SK-N-SH (cell line): ENCODE data around the gene GATA2. TPM values are rescaled to one million over a fixed set of nuclear protein-coding genes. Genes with fewer than 3 reads are reported as not detected.

Experiments
- CTCF ChIA-PET: fragments of 300-600, 350-600 bp; formaldehyde crosslinking; extraction: SDS; loops from one replicate; lab custom pipeline; 2021; lab: Yijun Ruan, JAX
- POLR2A ChIA-PET: fragments of 350-600 bp; sonication (Branson Sonifier 250); formaldehyde crosslinking; extraction: SDS; loops from one replicate; lab custom pipeline; 2020; ENCODE audit warnings: antibody characterized with exemption, inconsistent platforms; lab: Yijun Ruan, JAX
- DNase-seq: peaks from one replicate; pipeline ENCODE4 v3.0.0; 2012
- H2AFZ ChIP-seq: fragments of 200-600 bp; sonication (generic); 2 replicates; pipeline ENCODE4 v1.8.1; 2016; ENCODE audit warnings: antibody characterized with exemption, mild to moderate bottlenecking, low read depth
- H3F3A ChIP-seq: fragments of 200-600 bp; sonication (generic); replicated peaks from 2 replicates; pipeline ENCODE3; 2016; ENCODE audit warnings: antibody characterized with exemption, mild to moderate bottlenecking; ENCODE audit not compliant: insufficient read depth
- H3K27ac ChIP-seq, 2 experiments: fragments of 200-500 bp in 1 of 2; fragments of 200-600 bp in 1 of 2; sonication (Bioruptor generic) in 1 of 2; sonication (generic), shearing (Covaris generic) in 1 of 2; 2 replicates each; pipeline versions ENCODE4 v1.5.1 to v1.6.1; 2014 to 2016; ENCODE audit warnings: low read depth in 2 of 2, inconsistent platforms in 1 of 2, low read length in 1 of 2, mild to moderate bottlenecking in 1 of 2, mixed read lengths in 1 of 2
- H3K27me3 ChIP-seq: fragments of 200-600 bp; sonication (generic), shearing (Covaris generic); 2 replicates; pipeline ENCODE4 v1.6.1; 2016; ENCODE audit warnings: mixed run types; ENCODE audit not compliant: insufficient read depth
- H3K36me3 ChIP-seq, 2 experiments: fragments of 200-500 bp in 1 of 2; fragments of 200-600 bp in 1 of 2; sonication (Bioruptor generic) in 1 of 2; sonication (generic) in 1 of 2; replicated peaks in 1 of 2; 2 replicates each; pipeline versions ENCODE3 to v1.5.1; 2014 to 2016; ENCODE audit warnings: low read length in 1 of 2, mild to moderate bottlenecking in 1 of 2; ENCODE audit not compliant: insufficient read depth in 2 of 2, control insufficient read depth in 1 of 2
- H3K4me1 ChIP-seq, 2 experiments: fragments of 200-500 bp in 1 of 2; fragments of 200-600 bp in 1 of 2; sonication (Bioruptor generic) in 1 of 2; sonication (generic), shearing (Covaris generic) in 1 of 2; 2 replicates each; pipeline versions ENCODE4 v1.5.1 to v1.6.1; 2014 to 2016; ENCODE audit warnings: low read depth in 1 of 2, low read length in 1 of 2, mixed run types in 1 of 2; ENCODE audit not compliant: insufficient read depth in 2 of 2, control insufficient read depth in 1 of 2
- H3K4me2 ChIP-seq: fragments of 200-600 bp; sonication (generic), shearing (Covaris generic); 2 replicates; pipeline ENCODE4 v1.6.1; 2017; ENCODE audit warnings: mixed run types
- H3K4me3 ChIP-seq, 2 experiments: fragments of 200-500 bp in 1 of 2; fragments of 200-600 bp in 1 of 2; sonication (Bioruptor generic) in 1 of 2; sonication (generic), shearing (Covaris generic) in 1 of 2; 2 replicates each; pipeline versions ENCODE4 v1.5.1 to v1.8.1; 2014 to 2016; ENCODE audit warnings: low read depth in 2 of 2, inconsistent platforms in 1 of 2, low read length in 1 of 2, mild to moderate bottlenecking in 1 of 2, mixed read lengths in 1 of 2, moderate library complexity in 1 of 2
- H3K79me2 ChIP-seq: fragments of 200-600 bp; sonication (generic); 2 replicates; pipeline ENCODE4 v1.8.1; 2017; ENCODE audit warnings: mild to moderate bottlenecking; ENCODE audit not compliant: insufficient read depth
- H3K9ac ChIP-seq: fragments of 200-600 bp; sonication (generic); 2 replicates; pipeline ENCODE4 v1.6.1; 2017; ENCODE audit warnings: mixed run types
- H3K9me2 ChIP-seq: fragments of 200-600 bp; sonication (generic); 2 replicates; pipeline ENCODE4 v1.6.1; 2017; ENCODE audit warnings: mixed run types
- H3K9me3 ChIP-seq: fragments of 200-600 bp; sonication (generic); 2 replicates; pipeline ENCODE4 v1.6.1; 2017; ENCODE audit warnings: mixed run types, mild to moderate bottlenecking, moderate library complexity
- H4K20me1 ChIP-seq: fragments of 200-600 bp; sonication (generic); 2 replicates; pipeline ENCODE4 v1.6.1; 2017; ENCODE audit warnings: mild to moderate bottlenecking, mixed run types; ENCODE audit not compliant: insufficient read depth
- EZH2phosphoT487 ChIP-seq: fragments of 200-600 bp; sonication (generic); IDR thresholded peaks from 2 replicates; pipeline ENCODE4 v1.6.1; 2017; ENCODE audit warnings: low read depth, mixed run types, mild to moderate bottlenecking, antibody characterized with exemption, moderate library complexity, borderline replicate concordance
- FOXM1 ChIP-seq: IDR thresholded peaks from 2 replicates; pipeline ENCODE4 v1.4.0; 2012; ENCODE audit warnings: low read depth, mild to moderate bottlenecking
- MXI1 ChIP-seq: IDR thresholded peaks from 2 replicates; pipeline ENCODE4 v1.6.1; 2012; ENCODE audit warnings: mild to moderate bottlenecking, low read depth, low read length, improper control_type of control experiment
- NRF1 ChIP-seq: IDR thresholded peaks from 2 replicates; pipeline ENCODE4 v1.6.1; 2012; ENCODE audit warnings: low read depth, mild to moderate bottlenecking, low read length
- POLR2AphosphoS5 ChIP-seq: IDR thresholded peaks from 2 replicates; pipeline ENCODE4 v1.6.1; 2012; ENCODE audit warnings: low read depth, low read length
- RFX5 ChIP-seq: IDR thresholded peaks from 2 replicates; pipeline ENCODE4 v1.6.1; 2012; ENCODE audit warnings: mild to moderate bottlenecking, improper control_type of control experiment, low read length
- TAF1 ChIP-seq: IDR thresholded peaks from 2 replicates; pipeline ENCODE4 v1.6.1; 2012; ENCODE audit warnings: low read depth, mild to moderate bottlenecking, low read length, moderate library complexity, borderline replicate concordance
- TEAD4 ChIP-seq: IDR thresholded peaks from 2 replicates; pipeline ENCODE4 v1.4.0; 2012; ENCODE audit warnings: mild to moderate bottlenecking, borderline replicate concordance; ENCODE audit not compliant: insufficient read depth
- YY1 ChIP-seq: IDR thresholded peaks from 2 replicates; pipeline ENCODE4 v1.4.0; 2012; ENCODE audit warnings: low read depth, mild to moderate bottlenecking
- WGBS: methylation state at CpG from one replicate; pipeline ENCODE4 v1.1.6; 2017; ENCODE audit warnings: low lambda C conversion rate; 5-methylcytosine and 5-hydroxymethylcytosine counted together
- polyA plus RNA-seq, 3 experiments: library from polyadenylated mRNA; depleted of rRNA; stranded (reverse); fragments of >200 nt; gene quantifications; 2 replicates each; pipeline ENCODE4 v1.2.3, GENCODE V29; 2012
- TF ChIP-seq, protein P1 (sequence below): IDR thresholded peaks from 2 replicates; pipeline ENCODE4 v1.4.0; 2012; ENCODE audit warnings: low read depth
- TF ChIP-seq, protein P2 (sequence below): IDR thresholded peaks from 2 replicates; pipeline ENCODE4 v1.4.0; 2012; ENCODE audit warnings: low read depth, borderline replicate concordance

The GATA2 gene
- polyA plus RNA-seq, 1 of the 3 experiments (the other 2 are of a cell fraction) = 5.5 TPM

DNA sequence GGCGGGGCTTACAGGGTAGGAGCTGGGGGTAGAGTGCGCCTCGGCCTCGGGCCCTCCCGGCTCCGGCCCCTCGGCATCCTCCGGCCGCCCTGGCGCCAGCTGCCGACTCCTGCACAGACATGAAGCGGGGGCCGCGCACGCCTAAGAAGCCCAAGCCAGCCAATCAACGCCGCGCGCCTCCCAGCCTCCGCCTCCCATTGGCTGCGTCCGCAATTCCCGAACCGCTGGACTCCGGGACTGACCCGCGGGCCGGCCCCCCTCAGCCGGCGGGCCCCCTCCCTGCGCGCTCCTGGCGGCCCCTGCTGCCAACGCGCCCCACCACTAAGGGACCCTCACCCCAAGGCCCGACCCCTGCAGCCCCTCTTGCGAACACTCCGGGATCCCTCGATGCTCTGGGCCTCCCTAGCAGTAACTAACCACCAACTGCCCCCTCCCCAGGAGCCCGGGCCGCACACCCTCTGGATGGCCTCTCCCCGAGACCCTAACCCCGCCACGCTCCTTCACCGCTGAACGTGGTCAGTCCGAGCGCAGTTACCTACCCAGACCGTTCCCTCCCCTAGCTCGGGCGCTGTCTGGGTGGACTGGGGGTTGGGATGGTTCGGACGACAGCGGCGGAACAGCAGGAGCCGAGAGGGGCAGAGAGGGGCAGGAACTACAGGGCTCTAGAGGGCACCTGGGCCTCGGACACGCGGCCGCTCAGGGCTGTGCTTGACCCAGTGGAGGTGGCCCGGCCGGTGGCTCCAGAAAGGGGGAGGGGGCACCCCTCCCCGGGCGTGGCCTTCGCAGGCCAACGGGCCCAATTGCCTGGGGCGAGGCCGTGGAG, 5.0 kb downstream of the GATA2 start:
- POLR2A ChIA-PET = interaction anchor here (0.8 to 5.7 kb wide), 13 partner anchors 9 to 317 kb away, joined by 3 to 66 read pairs (median 3); no protein-coding TSS in a partner anchor
- Histone ChIP-seq H3K9me2 (no peaks in the 10 kb centered on the region), H4K20me1 (peaks cover 19% of the 10 kb centered on the region; the same call in 1 of the 2 replicates), H3K9ac (peak overlapping the region; percentile 80), H3K27me3 (peaks cover 23% of the 10 kb centered on the region; the same call in 1 of the 2 replicates), H3K36me3 (peaks cover 4 to 5% of the 10 kb centered on the region in 2 experiments), H3K79me2 (peaks cover 34% of the 10 kb centered on the region), H3K9me3 (no peaks in the 10 kb centered on the region), H3K27ac (peak overlapping the region; percentile 36 to 97), H3K4me1 (peaks cover 4 to 8% of the 10 kb centered on the region in 2 experiments; a peak in 3 of 4 replicates), H3K4me3 (peak overlapping the region; percentile 75 to 77), H3F3A (no peaks in the 10 kb centered on the region), H3K4me2 (peak overlapping the region; percentile 99), H2AFZ (peak overlapping the region; percentile 88)
- TF ChIP-seq, protein P1, sequence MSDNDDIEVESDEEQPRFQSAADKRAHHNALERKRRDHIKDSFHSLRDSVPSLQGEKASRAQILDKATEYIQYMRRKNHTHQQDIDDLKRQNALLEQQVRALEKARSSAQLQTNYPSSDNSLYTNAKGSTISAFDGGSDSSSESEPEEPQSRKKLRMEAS = peak; percentile 48; the same call in 1 of the 2 replicates
- TF ChIP-seq POLR2AphosphoS5 (peak; percentile 46; the same call in 1 of the 2 replicates), TAF1 (0 out of 2 replicates have a peak, but pooled peaks have one; percentile 30), RFX5 (no peak; the same call in 1 of the 2 replicates), EZH2phosphoT487 (no peak), YY1 (0 out of 2 replicates have a peak, but pooled peaks have one; percentile 12), NRF1 (peak; percentile 35; the same call in 1 of the 2 replicates)
- CTCF ChIA-PET = interaction anchor here (0.8 to 13.1 kb wide), 7 partner anchors 8 to 181 kb away, joined by 3 to 177 read pairs (median 3); no protein-coding TSS in a partner anchor
- DNase-seq = peak; percentile 82
- WGBS = 2% methylated on average over 17 of the region's 68 CpGs

DNA sequence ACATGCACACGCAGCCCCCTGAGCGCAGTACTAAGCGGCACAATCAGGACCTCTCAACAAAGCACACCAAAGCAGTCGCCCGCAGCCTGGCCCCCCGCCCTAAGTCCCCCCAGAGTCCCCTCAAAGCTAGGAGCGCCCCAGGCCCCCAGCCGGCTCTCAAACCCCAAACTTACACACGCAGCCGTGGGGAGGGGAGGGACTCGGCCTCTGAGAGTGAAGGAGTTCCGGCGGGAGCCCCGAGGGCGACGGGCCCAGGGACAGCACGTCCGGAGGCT, 5.5 kb downstream of the GATA2 start:
- 0% methylated on average over 3 of the region's 18 CpGs for WGBS
- peak overlapping the region; percentile 75 to 77 for H3K4me3 ChIP-seq
- peak overlapping the region; percentile 99 for H3K4me2 ChIP-seq
- peaks cover 19% of the 10 kb centered on the region; the same call in 1 of the 2 replicates for H4K20me1 ChIP-seq
- H3K36me3 ChIP-seq = peaks cover 4 to 6% of the 10 kb centered on the region in 2 experiments
- DNase-seq = no peak
- peak overlapping the region; percentile 88 for H2AFZ ChIP-seq
- ChIA-PET CTCF (interaction anchor here (0.8 to 13.1 kb wide), 5 partner anchors 8 to 97 kb away, joined by 3 to 177 read pairs (median 3); no protein-coding TSS in a partner anchor), POLR2A (interaction anchor here (0.8 to 3.6 kb wide), 9 partner anchors 9 to 209 kb away, joined by 3 to 18 read pairs (median 5); no protein-coding TSS in a partner anchor)
- peaks cover 34% of the 10 kb centered on the region for H3K79me2 ChIP-seq
- peaks cover 7 to 12% of the 10 kb centered on the region in 2 experiments; a peak in 3 of 4 replicates for H3K4me1 ChIP-seq
- H3F3A ChIP-seq = peaks cover under 1% of the 10 kb centered on the region
- H3K27me3 ChIP-seq = peaks cover 19% of the 10 kb centered on the region; the same call in 1 of the 2 replicates
- H3K9me2 ChIP-seq = no peaks in the 10 kb centered on the region
- H3K9me3 ChIP-seq = no peaks in the 10 kb centered on the region
- TF ChIP-seq FOXM1 (no peak), TEAD4 (no peak), EZH2phosphoT487 (no peak), MXI1 (no peak)
- TF ChIP-seq, protein P2, sequence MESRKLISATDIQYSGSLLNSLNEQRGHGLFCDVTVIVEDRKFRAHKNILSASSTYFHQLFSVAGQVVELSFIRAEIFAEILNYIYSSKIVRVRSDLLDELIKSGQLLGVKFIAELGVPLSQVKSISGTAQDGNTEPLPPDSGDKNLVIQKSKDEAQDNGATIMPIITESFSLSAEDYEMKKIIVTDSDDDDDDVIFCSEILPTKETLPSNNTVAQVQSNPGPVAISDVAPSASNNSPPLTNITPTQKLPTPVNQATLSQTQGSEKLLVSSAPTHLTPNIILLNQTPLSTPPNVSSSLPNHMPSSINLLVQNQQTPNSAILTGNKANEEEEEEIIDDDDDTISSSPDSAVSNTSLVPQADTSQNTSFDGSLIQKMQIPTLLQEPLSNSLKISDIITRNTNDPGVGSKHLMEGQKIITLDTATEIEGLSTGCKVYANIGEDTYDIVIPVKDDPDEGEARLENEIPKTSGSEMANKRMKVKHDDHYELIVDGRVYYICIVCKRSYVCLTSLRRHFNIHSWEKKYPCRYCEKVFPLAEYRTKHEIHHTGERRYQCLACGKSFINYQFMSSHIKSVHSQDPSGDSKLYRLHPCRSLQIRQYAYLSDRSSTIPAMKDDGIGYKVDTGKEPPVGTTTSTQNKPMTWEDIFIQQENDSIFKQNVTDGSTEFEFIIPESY = no peak
- H3K9ac ChIP-seq = peak overlapping the region; percentile 73
- H3K27ac ChIP-seq = peak overlapping the region; percentile 21 to 97; a peak in 3 of 4 replicates
